ENCODE data around the gene TGM3.

- TF ChIP-seq CTCF (IDR thresholded peaks at IDR 0.05) (no peak), POLR2AphosphoS5 (IDR thresholded peaks at IDR 0.05) (no peak)
Observed at GRCh38 chr20:2282181-2282580, 13.6 kb upstream of the TGM3 start.
